GM12875 (cell line): Measurements from ENCODE around the gene ACP2.
A peak's percentile ranks its signal among the peaks of the same experiment; 100 is the strongest.

ENCODE experiments used
- H3K4me3 ChIP-seq: one replicate; pipeline ENCODE4 v1.5.1; 2011; ENCODE audit warnings: low read depth, low read length, control low read depth
- CTCF ChIP-seq: IDR thresholded peaks from 2 replicates; pipeline ENCODE4 v1.5.1; 2011; ENCODE audit warnings: low read depth, mild to moderate bottlenecking, control low read depth, inconsistent platforms, low read length, moderate library complexity, borderline replicate concordance; ENCODE audit not compliant: insufficient read depth

ACP2 gene

GRCh38 chr11:47251751-47252150 lies 3.1 kb upstream of the ACP2 start:
- no peak for TF ChIP-seq CTCF
- no peak overlapping the region for H3K4me3 ChIP-seq

GRCh38 chr11:47249378-47249715 lies 733 bp upstream of the ACP2 start:
- no peak for TF ChIP-seq CTCF

GRCh38 chr11:47248304-47248663 lies 330 bp downstream of the ACP2 start:
- TF ChIP-seq CTCF, result no peak
- peak overlapping the region; percentile 88 for H3K4me3 ChIP-seq

More at GRCh38 chr11:47249378-47249715, 733 bp upstream of the ACP2 start:
- peak overlapping the region; percentile 88 for H3K4me3 ChIP-seq

- no peak overlapping the region for H3K4me3 ChIP-seq
- no peak for TF ChIP-seq CTCF
Measured at GRCh38 chr11:47247502-47247901, 1.1 kb downstream of the ACP2 start.

- no peak for TF ChIP-seq CTCF
- H3K4me3 ChIP-seq, result no peak overlapping the region
Measured at GRCh38 chr11:47245611-47246357, 2.8 kb downstream of the ACP2 start.

GRCh38 chr11:47244448-47245350 lies 3.9 kb downstream of the ACP2 start:
- H3K4me3 ChIP-seq, result no peak overlapping the region
- TF ChIP-seq CTCF, result no peak

- no peak for TF ChIP-seq CTCF
- no peak overlapping the region for H3K4me3 ChIP-seq
Measured at GRCh38 chr11:47243454-47243853, 5.2 kb downstream of the ACP2 start.
